ENCODE data around the gene GMPR2. TPM values are rescaled to one million over a fixed set of nuclear protein-coding genes. Genes with fewer than 3 reads are reported as not detected.

GMPR2 gene
- total RNA-seq, 6 experiments from 2014 or later = 26.2 to 40.2 (median 34.2) TPM

DNA sequence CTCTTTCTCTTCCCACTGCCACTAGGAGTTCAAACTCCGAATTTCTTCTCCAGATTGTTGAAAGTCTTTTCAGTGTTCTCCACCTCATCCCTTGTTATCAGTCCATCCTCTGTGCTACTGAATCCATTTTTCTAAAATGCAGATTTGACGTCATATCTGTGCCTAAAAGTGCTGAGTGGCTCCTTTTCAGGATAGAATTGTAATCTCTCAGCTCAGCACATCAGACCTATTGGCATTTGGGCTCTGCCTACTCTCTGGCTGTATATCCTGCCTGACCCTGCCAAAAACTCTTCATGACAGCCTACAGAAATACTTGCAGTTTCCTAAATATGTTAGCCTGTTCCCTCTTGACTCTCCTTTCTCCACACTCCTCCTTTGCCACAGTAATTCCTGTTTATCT is 39.7 kb downstream of the GMPR2 start:
- DNase-seq = no peak
- no peak for TF ChIP-seq POLR2A (IDR thresholded peaks at IDR 0.05)
- TF ChIP-seq, protein P1, sequence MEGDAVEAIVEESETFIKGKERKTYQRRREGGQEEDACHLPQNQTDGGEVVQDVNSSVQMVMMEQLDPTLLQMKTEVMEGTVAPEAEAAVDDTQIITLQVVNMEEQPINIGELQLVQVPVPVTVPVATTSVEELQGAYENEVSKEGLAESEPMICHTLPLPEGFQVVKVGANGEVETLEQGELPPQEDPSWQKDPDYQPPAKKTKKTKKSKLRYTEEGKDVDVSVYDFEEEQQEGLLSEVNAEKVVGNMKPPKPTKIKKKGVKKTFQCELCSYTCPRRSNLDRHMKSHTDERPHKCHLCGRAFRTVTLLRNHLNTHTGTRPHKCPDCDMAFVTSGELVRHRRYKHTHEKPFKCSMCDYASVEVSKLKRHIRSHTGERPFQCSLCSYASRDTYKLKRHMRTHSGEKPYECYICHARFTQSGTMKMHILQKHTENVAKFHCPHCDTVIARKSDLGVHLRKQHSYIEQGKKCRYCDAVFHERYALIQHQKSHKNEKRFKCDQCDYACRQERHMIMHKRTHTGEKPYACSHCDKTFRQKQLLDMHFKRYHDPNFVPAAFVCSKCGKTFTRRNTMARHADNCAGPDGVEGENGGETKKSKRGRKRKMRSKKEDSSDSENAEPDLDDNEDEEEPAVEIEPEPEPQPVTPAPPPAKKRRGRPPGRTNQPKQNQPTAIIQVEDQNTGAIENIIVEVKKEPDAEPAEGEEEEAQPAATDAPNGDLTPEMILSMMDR (IDR thresholded peaks at IDR 0.05) = no peak
- no peaks in the 10 kb centered on the region for H3K9me3 ChIP-seq
- ATAC-seq = no peak
- H3K4me3 ChIP-seq = no peak overlapping the region
- peaks cover 0 to 13% (median 1%) of the 10 kb centered on the region in 4 donors for H3K4me1 ChIP-seq
- H3K27me3 ChIP-seq = no peaks in the 10 kb centered on the region
- intact Hi-C loops (cut with DNase I) = no loop called here
- H3K36me3 ChIP-seq = peaks cover 0 to 12% (median under 1%) of the 10 kb centered on the region in 4 donors
- 79% methylated on average over 2 of the region's 2 CpGs for WGBS (ENCODE audit: insufficient coverage, low coverage, low lambda C conversion rate, missing lambda C conversion rate)
- H3K27ac ChIP-seq = peak overlapping the region in 1 of 3 donors; percentile 5

DNA sequence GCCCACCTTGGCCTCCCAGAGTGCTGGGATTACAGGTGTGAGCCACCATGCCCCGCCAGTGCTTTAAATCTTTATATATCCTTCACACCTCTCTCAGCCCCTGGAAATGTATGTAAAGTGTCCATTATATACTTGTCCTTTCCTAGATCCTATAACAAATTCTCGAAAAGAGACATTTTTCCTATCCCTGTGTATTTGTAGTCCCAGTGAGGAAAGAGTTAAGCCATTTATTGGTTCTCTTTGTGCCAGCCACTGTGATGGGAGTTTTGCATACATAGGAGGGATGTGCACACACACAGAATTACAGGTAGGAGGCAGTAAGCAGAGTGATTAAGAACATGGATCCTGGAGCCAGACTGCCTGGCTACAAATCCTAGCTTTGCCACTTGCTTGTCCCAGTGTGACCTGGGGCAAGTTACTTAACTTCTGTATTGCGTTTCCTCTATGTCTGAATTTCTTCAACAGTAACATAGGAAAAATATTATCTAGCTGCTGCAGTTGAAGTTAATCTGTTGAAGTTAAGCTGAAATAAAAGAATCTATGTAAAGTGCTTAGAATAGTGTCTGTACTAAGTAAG is 40.8 kb downstream of the GMPR2 start:
- Histone ChIP-seq H3K27me3 (no peaks in the 10 kb centered on the region), H3K27ac (no peak overlapping the region), H3K4me3 (no peak overlapping the region), H3K9me3 (no peaks in the 10 kb centered on the region), H3K4me1 (peaks cover 0 to 13% (median 1%) of the 10 kb centered on the region in 4 donors), H3K36me3 (peaks cover 0 to 7% (median 0%) of the 10 kb centered on the region in 4 donors)
- ATAC-seq (peak in 1 of 4 donors; percentile 27), DNase-seq (peak in 1 of 3 donors; percentile 48)
- intact Hi-C loops (cut with DNase I) = no loop called here
- WGBS (ENCODE audit: insufficient coverage, low coverage, low lambda C conversion rate, missing lambda C conversion rate) = 31% methylated on average over 3 of the region's 3 CpGs
- no peak for TF ChIP-seq POLR2A (IDR thresholded peaks at IDR 0.05)
- TF ChIP-seq, protein P1 (IDR thresholded peaks at IDR 0.05) = peak in 3 of 4 donors; percentile 6 to 35 (median 13)

DNA sequence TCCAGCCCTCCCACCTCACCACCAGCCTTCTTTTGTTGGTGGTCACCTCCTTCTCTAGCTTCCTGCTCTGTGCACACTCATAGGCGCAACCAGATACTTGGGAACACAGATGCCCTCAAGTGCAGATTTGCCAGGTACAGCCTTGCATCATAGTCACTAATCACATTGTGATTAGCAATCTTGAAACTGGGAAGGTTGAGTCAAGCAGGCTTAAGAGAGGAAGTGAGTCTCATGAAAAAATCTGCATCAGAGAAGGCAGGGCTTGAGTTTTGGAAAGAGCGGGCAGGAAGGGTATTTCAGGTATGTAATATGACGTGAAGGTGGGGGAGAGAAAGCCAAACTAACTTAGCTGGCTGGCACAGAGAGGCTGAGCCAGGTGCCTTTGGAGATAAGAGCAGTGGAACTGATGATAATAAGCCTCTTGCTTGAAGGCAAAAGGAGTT is 41.4 kb downstream of the GMPR2 start:
- H3K4me1 ChIP-seq = peaks cover 0 to 13% (median 1%) of the 10 kb centered on the region in 4 donors
- TF ChIP-seq, protein P1 (IDR thresholded peaks at IDR 0.05) = no peak
- no peak for TF ChIP-seq POLR2A (IDR thresholded peaks at IDR 0.05)
- 54% methylated on average over 3 of the region's 3 CpGs for WGBS (ENCODE audit: insufficient coverage, low coverage, low lambda C conversion rate, missing lambda C conversion rate)
- no peaks in the 10 kb centered on the region for H3K27me3 ChIP-seq
- peaks cover 0 to 1% (median 0%) of the 10 kb centered on the region in 4 donors for H3K36me3 ChIP-seq
- ATAC-seq = no peak
- H3K9me3 ChIP-seq = no peaks in the 10 kb centered on the region
- DNase-seq = no peak
- H3K4me3 ChIP-seq = no peak overlapping the region
- intact Hi-C loops (cut with DNase I) = no loop called here
- H3K27ac ChIP-seq = no peak overlapping the region

DNA sequence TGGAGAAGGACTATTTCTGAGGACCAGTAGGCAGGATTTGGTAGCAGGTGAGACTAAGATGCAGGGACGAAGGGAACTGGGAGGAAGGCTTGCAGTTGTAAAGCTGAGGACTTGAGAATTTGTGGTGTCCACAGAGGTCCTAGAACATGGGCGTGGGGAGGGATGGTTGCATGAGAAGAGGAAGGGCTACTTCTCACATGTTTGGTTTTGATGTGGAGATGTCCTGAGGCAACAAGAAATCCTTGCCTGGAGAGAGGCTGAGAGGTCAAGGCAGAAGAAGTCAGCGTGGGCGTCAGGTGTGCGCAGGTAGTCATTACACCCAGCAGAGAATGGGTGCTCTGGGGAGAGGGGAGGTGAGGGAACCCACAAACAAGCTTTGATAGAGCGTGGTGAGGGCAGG is 44.3 kb downstream of the GMPR2 start:
- intact Hi-C loops (cut with DNase I) = no loop called here
- 74% methylated on average over 5 of the region's 6 CpGs for WGBS (ENCODE audit: insufficient coverage, low coverage, low lambda C conversion rate, missing lambda C conversion rate)
- peak in 1 of 4 donors; percentile 3 for ATAC-seq
- Histone ChIP-seq H3K27ac (no peak overlapping the region), H3K9me3 (no peaks in the 10 kb centered on the region), H3K4me1 (peaks cover 0 to 13% (median 0%) of the 10 kb centered on the region in 4 donors), H3K4me3 (no peak overlapping the region), H3K36me3 (no peaks in the 10 kb centered on the region), H3K27me3 (no peaks in the 10 kb centered on the region)
- DNase-seq = no peak
- TF ChIP-seq, protein P1 (IDR thresholded peaks at IDR 0.05) = no peak
- no peak for TF ChIP-seq POLR2A (IDR thresholded peaks at IDR 0.05)
